ENCODE data around the gene FKBP2. TPM values are rescaled to one million over a fixed set of nuclear protein-coding genes. Genes with fewer than 3 reads are reported as not detected.
A peak's percentile ranks its signal among the peaks of the same experiment; 100 is the strongest.

FKBP2 gene
- total and polyA plus RNA-seq, 2 of the 13 experiments (the other 11 are each of a cell fraction or from before 2014, with no cell fraction given) = 30.1 to 53.3 TPM

GRCh38 chr11:64241241-64241490 is 271 bp downstream of the FKBP2 start:
- Histone ChIP-seq H2AFZ (ENCODE audit: low read length) (no peak overlapping the region), H3K9me3 (ENCODE audit: low read length) (no peaks in the 10 kb centered on the region), H3K27me3 (ENCODE audit: control insufficient read depth in 1 of 2, insufficient read depth in 2 of 2, low read length in 2 of 2) (no peaks in the 10 kb centered on the region; a peak in 1 of 5 replicates), H3K4me3 (replicated peaks in 1 of 3; ENCODE audit: insufficient read depth in 1 of 3, low read depth in 2 of 3, low read length in 3 of 3) (peak overlapping the region; percentile 63 to 90 (median 84); a peak in 5 of 6 replicates), H3K4me1 (ENCODE audit: insufficient read depth, low read length) (peaks cover 61% of the 10 kb centered on the region), H3K36me3 (replicated peaks in 1 of 2; ENCODE audit: control insufficient read depth in 1 of 2, insufficient read depth in 2 of 2, low read length in 2 of 2) (peaks cover 0 to 11% of the 10 kb centered on the region in 2 experiments; a peak in 3 of 5 replicates), H4K20me1 (ENCODE audit: insufficient read depth, low read length) (no peaks in the 10 kb centered on the region), H3K4me2 (ENCODE audit: low read depth, low read length) (peak overlapping the region; percentile 100; the same call in 1 of the 2 replicates), H3K27ac (ENCODE audit: extremely low read length, insufficient read depth, low read length) (peak overlapping the region; percentile 91), H3K9ac (ENCODE audit: insufficient read depth, low read depth, low read length) (peak overlapping the region; percentile 92), H3K79me2 (ENCODE audit: insufficient read depth, low read length) (peaks cover 23% of the 10 kb centered on the region)
- intact Hi-C loops (cut with micrococcal nuclease; ENCODE audit: unreplicated experiment) = loop anchor here (5.0 kb wide), 1 partner anchor 54 kb away; the partner anchor contains the start of gene STIP1
- ATAC-seq = peak; percentile 71
- POLR2A ChIA-PET = interaction anchor here (0.6 to 8.3 kb wide), 20 partner anchors 8 to 90 kb away, joined by 3 to 113 read pairs (median 6); partner anchors contain the start of genes BAD, DNAJC4, ESRRA and MACROD1
- no peak for FAIRE-seq
- WGBS (ENCODE audit: low lambda C conversion rate) = 4% methylated on average over 23 of the region's 24 CpGs
- DNase-seq (ENCODE audit: low spot score) = peak; percentile 95
- no TSS peak for BruUV-seq (replicated peaks)
- CTCF ChIA-PET (ENCODE audit: low intra/inter-chr PET ratio, low total read pairs) = no interaction called here
- in situ Hi-C loops (cut with HindIII; ENCODE audit: extremely low pct_ligation_motif_present, low pct_unique_long_range_greater_than_20kb) = loop anchor here (5.0 kb wide), 1 partner anchor 61 kb away; the partner anchor contains the start of gene CATSPERZ
- peak; percentile 30; the same call in 1 of the 2 replicates for TF ChIP-seq ZNF749 (CRISPR knock-in tag; IDR thresholded peaks at IDR 0.05; ENCODE audit: borderline replicate concordance)
- TF ChIP-seq, protein P1, sequence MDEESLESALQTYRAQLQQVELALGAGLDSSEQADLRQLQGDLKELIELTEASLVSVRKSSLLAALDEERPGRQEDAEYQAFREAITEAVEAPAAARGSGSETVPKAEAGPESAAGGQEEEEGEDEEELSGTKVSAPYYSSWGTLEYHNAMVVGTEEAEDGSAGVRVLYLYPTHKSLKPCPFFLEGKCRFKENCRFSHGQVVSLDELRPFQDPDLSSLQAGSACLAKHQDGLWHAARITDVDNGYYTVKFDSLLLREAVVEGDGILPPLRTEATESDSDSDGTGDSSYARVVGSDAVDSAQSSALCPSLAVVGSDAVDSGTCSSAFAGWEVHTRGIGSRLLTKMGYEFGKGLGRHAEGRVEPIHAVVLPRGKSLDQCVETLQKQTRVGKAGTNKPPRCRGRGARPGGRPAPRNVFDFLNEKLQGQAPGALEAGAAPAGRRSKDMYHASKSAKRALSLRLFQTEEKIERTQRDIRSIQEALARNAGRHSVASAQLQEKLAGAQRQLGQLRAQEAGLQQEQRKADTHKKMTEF (CRISPR knock-in tag; IDR thresholded peaks at IDR 0.05) = no peak
- 0 out of 2 replicates have a peak, but pooled peaks have one; percentile 22 for TF ChIP-seq ZNF776 (CRISPR knock-in tag; IDR thresholded peaks at IDR 0.05)
- no peak for TF ChIP-seq MBNL3 (CRISPR knock-in tag; conservative IDR thresholded peaks at IDR 0.05)
- TF ChIP-seq ASH2L (IDR thresholded peaks at IDR 0.05; ENCODE audit: insufficient read length, low read depth, low read length) = peak; percentile 0
- TF ChIP-seq ZBTB21 (CRISPR knock-in tag; IDR thresholded peaks at IDR 0.05) = no peak
- TF ChIP-seq ZNF253 (CRISPR knock-in tag; IDR thresholded peaks at IDR 0.05; ENCODE audit: borderline replicate concordance) = 0 out of 2 replicates have a peak, but pooled peaks have one; percentile 30
- TF ChIP-seq ZNF772 (CRISPR knock-in tag; IDR thresholded peaks at IDR 0.05) = 0 out of 2 replicates have a peak, but pooled peaks have one; percentile 6
- peak; percentile 12; the same call in 1 of the 2 replicates for TF ChIP-seq ZNF501 (CRISPR knock-in tag; IDR thresholded peaks at IDR 0.05)
- peak; percentile 16 for TF ChIP-seq XRCC5 (optimal IDR thresholded peaks at IDR 0.05; ENCODE audit: low read length)
- no peak for TF ChIP-seq EZH2 (conservative IDR thresholded peaks at IDR 0.05; ENCODE audit: low read depth, low read length)
- TF ChIP-seq ZNF839 (CRISPR knock-in tag; IDR thresholded peaks at IDR 0.05; ENCODE audit: borderline replicate concordance) = 0 out of 2 replicates have a peak, but pooled peaks have one; percentile 59
- TF ChIP-seq ZBTB14 (CRISPR knock-in tag; IDR thresholded peaks at IDR 0.05) = no peak
- TF ChIP-seq ZNF605 (CRISPR knock-in tag; IDR thresholded peaks at IDR 0.05) = peak; percentile 69; the same call in 1 of the 2 replicates
- peak; percentile 76 for TF ChIP-seq RBFOX2 (IDR thresholded peaks at IDR 0.05; ENCODE audit: low read depth, low read length)
- TF ChIP-seq HNRNPUL1 (IDR thresholded peaks at IDR 0.05; ENCODE audit: low read depth, low read length) = 0 out of 2 replicates have a peak, but pooled peaks have one; percentile 8
- TF ChIP-seq AGO1 (IDR thresholded peaks at IDR 0.05; ENCODE audit: low read depth, low read length, poor library complexity, severe bottlenecking) = peak; percentile 6
- TF ChIP-seq ZNF713 (CRISPR knock-in tag; IDR thresholded peaks at IDR 0.05) = 0 out of 2 replicates have a peak, but pooled peaks have one; percentile 12
- no peak for TF ChIP-seq CCDC6 (CRISPR knock-in tag; IDR thresholded peaks at IDR 0.05)
- peak; percentile 85 for TF ChIP-seq HNRNPLL (IDR thresholded peaks at IDR 0.05; ENCODE audit: low read depth, low read length, poor library complexity, severe bottlenecking)

Data from HepG2 (cell line).